ENCODE results near the gene ONECUT1. TPM values are rescaled to one million over a fixed set of nuclear protein-coding genes. Genes with fewer than 3 reads are reported as not detected.

Gene ONECUT1
- polyA plus RNA-seq, 2 of the 4 experiments (the other 2 are of a cell fraction), result 0.05 to 0.36 TPM

DNA sequence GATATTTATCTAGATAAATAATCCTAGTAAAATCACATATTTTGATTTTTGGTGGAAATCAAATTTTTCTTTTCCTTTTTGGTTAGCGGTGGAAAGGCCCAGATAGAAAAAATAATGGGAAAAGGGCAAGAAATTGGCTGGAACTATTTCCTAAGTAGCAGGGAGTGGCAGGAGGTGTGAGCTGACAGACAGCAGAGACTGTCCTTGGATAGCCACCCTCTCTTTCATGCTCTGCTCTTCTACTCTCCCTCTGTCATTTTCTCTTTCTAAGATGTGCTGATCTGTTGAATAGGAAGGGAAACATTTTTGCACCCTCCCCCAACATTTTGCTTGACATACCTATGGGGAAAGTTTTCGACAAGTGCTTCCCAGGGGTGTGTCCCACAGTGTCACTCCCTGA is 18.9 kb upstream of the ONECUT1 start:
- WGBS (ENCODE audit: missing lambda C conversion rate), result 48% methylated on average over 2 of the region's 2 CpGs
- Histone ChIP-seq H3K27ac (no peak overlapping the region), H3K4me1 (no peaks in the 10 kb centered on the region), H3K4me3 (no peak overlapping the region), H3K4me2 (no peak overlapping the region), H3K9me3 (no peaks in the 10 kb centered on the region)
- DNase-seq (ENCODE audit: low read depth in 1 of 2, low spot score in 1 of 2) (no peak), FAIRE-seq (no peak), ATAC-seq (no peak)
- TF ChIP-seq RAD21 (conservative IDR thresholded peaks at IDR 0.05 in 1 of 2, IDR thresholded peaks at IDR 0.05 in 1 of 2), result no peak
- no peak for TF ChIP-seq NPAS2 (CRISPR knock-in tag; IDR thresholded peaks at IDR 0.05; ENCODE audit: borderline replicate concordance)
- TF ChIP-seq CBX8 (IDR thresholded peaks at IDR 0.05), result no peak
- TF ChIP-seq POLR2A (IDR thresholded peaks at IDR 0.05; ENCODE audit: low read length), result no peak
- TF ChIP-seq RFX5 (IDR thresholded peaks at IDR 0.05), result no peak
- TF ChIP-seq, protein P1, sequence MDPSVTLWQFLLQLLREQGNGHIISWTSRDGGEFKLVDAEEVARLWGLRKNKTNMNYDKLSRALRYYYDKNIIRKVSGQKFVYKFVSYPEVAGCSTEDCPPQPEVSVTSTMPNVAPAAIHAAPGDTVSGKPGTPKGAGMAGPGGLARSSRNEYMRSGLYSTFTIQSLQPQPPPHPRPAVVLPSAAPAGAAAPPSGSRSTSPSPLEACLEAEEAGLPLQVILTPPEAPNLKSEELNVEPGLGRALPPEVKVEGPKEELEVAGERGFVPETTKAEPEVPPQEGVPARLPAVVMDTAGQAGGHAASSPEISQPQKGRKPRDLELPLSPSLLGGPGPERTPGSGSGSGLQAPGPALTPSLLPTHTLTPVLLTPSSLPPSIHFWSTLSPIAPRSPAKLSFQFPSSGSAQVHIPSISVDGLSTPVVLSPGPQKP (IDR thresholded peaks at IDR 0.05; ENCODE audit: low read depth, low read length), result no peak
- no peak for TF ChIP-seq HOXB5 (CRISPR knock-in tag; IDR thresholded peaks at IDR 0.05)
- TF ChIP-seq MAZ (IDR thresholded peaks at IDR 0.05; ENCODE audit: borderline replicate concordance, low read depth, low read length), result no peak
- POLR2A ChIA-PET, result no interaction called here
- CTCF ChIA-PET, result interaction anchor here (1.6 kb wide), 1 partner anchor 388 kb away, joined by 3 read pairs; no protein-coding TSS in a partner anchor

DNA sequence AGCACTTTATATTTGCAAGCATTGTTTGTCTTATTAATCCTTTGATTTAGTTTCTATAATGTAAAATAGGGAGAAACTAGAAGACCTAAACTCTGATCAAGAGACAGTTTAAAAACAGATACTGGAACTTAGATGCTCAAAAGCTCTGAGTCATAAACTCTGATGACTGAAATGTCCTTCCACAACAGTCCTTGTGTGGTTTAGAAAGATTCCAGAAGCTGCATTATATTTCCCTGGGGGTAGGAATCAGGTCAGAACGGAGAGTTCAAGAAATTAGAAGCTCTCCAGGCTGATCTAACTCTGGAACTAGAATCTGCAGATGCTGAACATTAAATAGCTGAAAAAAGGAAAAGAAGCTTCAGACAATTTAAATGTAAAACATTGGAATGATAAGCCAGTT is 18.3 kb upstream of the ONECUT1 start:
- ATAC-seq (no peak), FAIRE-seq (no peak), DNase-seq (ENCODE audit: low read depth in 1 of 2, low spot score in 1 of 2) (no peak)
- TF ChIP-seq, protein P2, sequence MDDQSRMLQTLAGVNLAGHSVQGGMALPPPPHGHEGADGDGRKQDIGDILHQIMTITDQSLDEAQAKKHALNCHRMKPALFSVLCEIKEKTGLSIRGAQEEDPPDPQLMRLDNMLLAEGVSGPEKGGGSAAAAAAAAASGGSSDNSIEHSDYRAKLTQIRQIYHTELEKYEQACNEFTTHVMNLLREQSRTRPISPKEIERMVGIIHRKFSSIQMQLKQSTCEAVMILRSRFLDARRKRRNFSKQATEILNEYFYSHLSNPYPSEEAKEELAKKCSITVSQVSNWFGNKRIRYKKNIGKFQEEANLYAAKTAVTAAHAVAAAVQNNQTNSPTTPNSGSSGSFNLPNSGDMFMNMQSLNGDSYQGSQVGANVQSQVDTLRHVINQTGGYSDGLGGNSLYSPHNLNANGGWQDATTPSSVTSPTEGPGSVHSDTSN (IDR thresholded peaks at IDR 0.05), result no peak
- TF ChIP-seq FOXS1 (CRISPR knock-in tag; IDR thresholded peaks at IDR 0.05) (no peak), EP300 (IDR thresholded peaks at IDR 0.05) (no peak), RCOR1 (IDR thresholded peaks at IDR 0.05; ENCODE audit: low read depth, low read length) (no peak)
- Histone ChIP-seq H3K4me3 (no peak overlapping the region), H3K27ac (no peak overlapping the region), H3K4me2 (no peak overlapping the region), H3K9me3 (no peaks in the 10 kb centered on the region), H3K4me1 (no peaks in the 10 kb centered on the region)
- CTCF ChIA-PET, result interaction anchor here (1.6 kb wide), 1 partner anchor 389 kb away, joined by 3 read pairs; no protein-coding TSS in a partner anchor
- 5% methylated on average over 1 of the region's 1 CpG for WGBS (ENCODE audit: missing lambda C conversion rate)
- POLR2A ChIA-PET, result no interaction called here

DNA sequence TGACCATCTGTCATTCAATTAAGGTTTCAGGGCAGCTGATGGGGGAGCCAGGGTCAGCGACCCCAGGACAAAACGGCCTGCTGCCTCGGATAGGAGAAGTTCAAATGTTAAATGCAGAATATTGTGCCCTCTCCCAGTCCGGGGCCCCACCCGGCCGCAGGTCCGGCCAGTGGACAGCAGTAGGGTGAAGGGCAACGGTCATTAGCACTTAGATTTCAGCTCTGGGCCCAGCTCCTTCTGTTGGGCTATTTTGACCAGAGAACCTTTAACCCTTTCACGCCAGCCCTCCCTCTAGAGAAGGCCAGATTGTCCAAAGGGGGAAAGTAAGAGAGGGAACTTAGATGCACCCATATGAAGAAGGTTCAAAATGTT is 16.1 kb upstream of the ONECUT1 start:
- WGBS (ENCODE audit: missing lambda C conversion rate), result 66% methylated on average over 9 of the region's 9 CpGs
- no peak for TF ChIP-seq PHF8 (IDR thresholded peaks at IDR 0.05; ENCODE audit: borderline replicate concordance, low read depth)
- no peak for TF ChIP-seq HEYL (CRISPR knock-in tag; IDR thresholded peaks at IDR 0.05)
- TF ChIP-seq BHLHE40 (IDR thresholded peaks at IDR 0.05; ENCODE audit: low read depth, low read length), result no peak
- TF ChIP-seq CHD2 (IDR thresholded peaks at IDR 0.05; ENCODE audit: low read length, partially characterized antibody), result no peak
- no peak for TF ChIP-seq FOSB (CRISPR knock-in tag; IDR thresholded peaks at IDR 0.05)
- TF ChIP-seq HOXA7 (CRISPR knock-in tag; IDR thresholded peaks at IDR 0.05), result no peak
- no peak for TF ChIP-seq HDAC2 (IDR thresholded peaks at IDR 0.05)
- TF ChIP-seq FOSL2 (IDR thresholded peaks at IDR 0.05), result no peak
- TF ChIP-seq FOSL2 (CRISPR knock-in tag; IDR thresholded peaks at IDR 0.05), result no peak
- no peak for TF ChIP-seq FOXS1 (CRISPR knock-in tag; IDR thresholded peaks at IDR 0.05)
- TF ChIP-seq NPAS2 (CRISPR knock-in tag; IDR thresholded peaks at IDR 0.05; ENCODE audit: borderline replicate concordance), result no peak
- TF ChIP-seq JUNB (IDR thresholded peaks at IDR 0.05), result no peak
- TF ChIP-seq RAD21 (conservative IDR thresholded peaks at IDR 0.05 in 1 of 2, IDR thresholded peaks at IDR 0.05 in 1 of 2), result no peak
- no peak overlapping the region for H3K4me3 ChIP-seq
- DNase-seq (ENCODE audit: low read depth in 1 of 2, low spot score in 1 of 2), result no peak
- no peak for ATAC-seq
- CTCF ChIA-PET, result interaction anchor here (0.9 kb wide), 1 partner anchor 26 kb away, joined by 3 read pairs; no protein-coding TSS in a partner anchor
- POLR2A ChIA-PET, result interaction anchor here (0.6 kb wide), 1 partner anchor 207 kb away, joined by 3 read pairs; no protein-coding TSS in a partner anchor
- no peaks in the 10 kb centered on the region for H3K9me3 ChIP-seq
- H3K4me1 ChIP-seq, result no peaks in the 10 kb centered on the region
- no peak overlapping the region for H3K4me2 ChIP-seq
- no peak for FAIRE-seq
- H3K27ac ChIP-seq, result no peak overlapping the region
